ENCODE data around the gene BCR. TPM values are rescaled to one million over a fixed set of nuclear protein-coding genes. Genes with fewer than 3 reads are reported as not detected.

The BCR gene
- total RNA-seq, 1 experiment from 2014 or later = 77.0 TPM

- Histone ChIP-seq H3K23ac (ENCODE audit: insufficient read length, low read depth, low read length) (no peak overlapping the region), H2BK20ac (ENCODE audit: low read depth, low read length, poor library complexity, severe bottlenecking) (no peak overlapping the region), H2BK120ac (ENCODE audit: low read depth, low read length, poor library complexity, severe bottlenecking) (no peak overlapping the region), H3K23me2 (ENCODE audit: insufficient read length, low read depth, low read length, poor library complexity, severe bottlenecking) (no peaks in the 10 kb centered on the region), H3K18ac (ENCODE audit: insufficient read length, low read depth, low read length) (no peak overlapping the region), H3K27ac (ENCODE audit: insufficient read length, low read depth, low read length) (no peak overlapping the region), H3K9ac (ENCODE audit: extremely low read depth, insufficient read length, low read length) (no peak overlapping the region), H3K4me1 (ENCODE audit: insufficient read depth, low read length) (no peaks in the 10 kb centered on the region; the same call in none of the 2 replicates), H3K56ac (ENCODE audit: insufficient read length, low read depth, low read length) (no peak overlapping the region), H3K27me3 (ENCODE audit: insufficient read depth, low read length) (no peaks in the 10 kb centered on the region), H3K14ac (ENCODE audit: insufficient read depth, low read length) (no peak overlapping the region), H3T11ph (ENCODE audit: low read length) (no peak overlapping the region), H4K91ac (ENCODE audit: insufficient read length, low read depth, low read length) (no peak overlapping the region), H2BK15ac (ENCODE audit: low read depth, low read length) (no peak overlapping the region), H4K8ac (replicated peaks; ENCODE audit: insufficient read length, low read depth, low read length) (no peak overlapping the region), H2BK12ac (ENCODE audit: insufficient read length, low read depth, low read length) (no peak overlapping the region), H3K4me2 (ENCODE audit: insufficient read depth, insufficient read length, low read length) (no peak overlapping the region), H2AK5ac (ENCODE audit: insufficient read length, low read length) (no peak overlapping the region), H3K79me2 (ENCODE audit: insufficient read depth, low read length) (no peaks in the 10 kb centered on the region), H2AFZ (ENCODE audit: low read length) (no peak overlapping the region), H3K79me1 (ENCODE audit: insufficient read depth, low read depth, low read length, poor library complexity, severe bottlenecking) (no peaks in the 10 kb centered on the region), H3K9me3 (ENCODE audit: control insufficient read depth, low read depth, low read length) (no peaks in the 10 kb centered on the region), H4K20me1 (ENCODE audit: control insufficient read depth, insufficient read depth, insufficient read length) (no peaks in the 10 kb centered on the region), H3K4ac (ENCODE audit: low read depth, low read length) (no peak overlapping the region), H2BK5ac (ENCODE audit: insufficient read length, low read length) (no peak overlapping the region), H4K5ac (ENCODE audit: insufficient read length, low read depth, low read length) (no peak overlapping the region)
- H3K9me3 Mint-ChIP-seq = no peaks in the 10 kb centered on the region; a peak in 2 of 5 replicates
- H3K27me3 Mint-ChIP-seq (ENCODE audit: low read depth) = peaks cover 35% of the 10 kb centered on the region
- TF ChIP-seq CTCF (conservative IDR thresholded peaks at IDR 0.05) = no peak
- H3K4me3 Mint-ChIP-seq = no peak overlapping the region
- WGBS (ENCODE audit: extremely low coverage, insufficient read length, low lambda C conversion rate) = no CpG with 5 or more reads among the region's 5 CpGs
- H3K36me3 Mint-ChIP-seq (ENCODE audit: insufficient read depth in 1 of 3, low read depth in 3 of 3) = no peaks in the 10 kb centered on the region
- H3K27ac Mint-ChIP-seq = peak overlapping the region in 1 of 3 experiments; percentile 31; a peak in 1 of 7 replicates
- H3K4me1 Mint-ChIP-seq = peaks cover 12 to 34% of the 10 kb centered on the region in 2 experiments
- DNase-seq = no peak
Observed at GRCh38 chr22:23137905-23138561, 42.3 kb upstream of the BCR start.
